HG03064 (cell line): Measurements from ENCODE around the gene ECE2.

Experiments
- ATAC-seq: cut with Tn5 transposase; IDR thresholded peaks from one replicate; pipeline ENCODE4 v1.9.1; 2021; ENCODE audit warnings: low read depth; ENCODE audit not compliant: unreplicated experiment

ECE2 gene

DNA sequence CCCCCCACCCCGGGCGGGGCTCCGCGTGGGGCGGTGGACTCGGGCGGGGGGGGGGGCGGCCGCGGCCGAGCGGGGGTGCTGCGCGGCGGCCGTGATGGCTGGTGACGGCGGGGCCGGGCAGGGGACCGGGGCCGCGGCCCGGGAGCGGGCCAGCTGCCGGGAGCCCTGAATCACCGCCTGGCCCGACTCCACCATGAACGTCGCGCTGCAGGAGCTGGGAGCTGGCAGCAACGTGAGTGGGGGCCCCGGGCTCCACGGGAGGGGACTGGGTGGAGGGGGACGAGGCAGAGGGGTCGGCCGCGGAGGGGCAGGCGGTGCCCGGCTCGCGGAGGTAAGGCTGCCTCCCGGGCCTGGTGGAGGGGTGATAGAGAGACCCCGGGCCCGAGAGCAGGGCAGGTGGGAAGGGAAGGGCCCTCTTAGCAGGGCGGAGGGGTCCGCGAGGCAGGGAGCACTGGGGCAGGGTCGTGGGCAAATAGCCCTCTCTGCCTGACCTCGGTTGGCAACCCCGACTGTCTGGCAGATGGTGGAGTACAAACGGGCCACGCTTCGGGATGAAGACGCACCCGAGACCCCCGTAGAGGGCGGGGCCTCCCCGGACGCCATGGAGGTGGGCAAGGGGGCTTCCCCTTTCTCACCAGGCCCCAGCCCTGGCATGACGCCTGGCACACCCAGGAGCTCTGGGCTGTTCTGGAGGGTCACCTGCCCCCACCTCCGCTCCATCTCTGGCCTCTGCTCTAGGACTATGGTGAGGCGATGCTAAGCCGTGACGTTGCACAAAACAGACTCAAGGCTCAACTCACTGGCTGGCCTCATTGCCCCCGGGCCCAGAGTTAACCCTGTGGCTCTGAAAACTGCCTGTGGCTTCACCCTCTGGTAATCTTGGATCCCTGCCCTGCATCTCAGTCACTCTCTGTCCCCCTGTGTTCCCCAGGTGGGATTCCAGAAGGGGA lies at the start of gene ECE2:
Gene ECE2 (plus strand): TSS at position 62 of the 950 bp plus-strand sequence. CDS start 132 bp downstream, at position 194.
- no peak for ATAC-seq

GRCh38 chr3:184227481-184227935 lies 48.3 kb upstream of the ECE2 start:
- no peak for ATAC-seq

DNA sequence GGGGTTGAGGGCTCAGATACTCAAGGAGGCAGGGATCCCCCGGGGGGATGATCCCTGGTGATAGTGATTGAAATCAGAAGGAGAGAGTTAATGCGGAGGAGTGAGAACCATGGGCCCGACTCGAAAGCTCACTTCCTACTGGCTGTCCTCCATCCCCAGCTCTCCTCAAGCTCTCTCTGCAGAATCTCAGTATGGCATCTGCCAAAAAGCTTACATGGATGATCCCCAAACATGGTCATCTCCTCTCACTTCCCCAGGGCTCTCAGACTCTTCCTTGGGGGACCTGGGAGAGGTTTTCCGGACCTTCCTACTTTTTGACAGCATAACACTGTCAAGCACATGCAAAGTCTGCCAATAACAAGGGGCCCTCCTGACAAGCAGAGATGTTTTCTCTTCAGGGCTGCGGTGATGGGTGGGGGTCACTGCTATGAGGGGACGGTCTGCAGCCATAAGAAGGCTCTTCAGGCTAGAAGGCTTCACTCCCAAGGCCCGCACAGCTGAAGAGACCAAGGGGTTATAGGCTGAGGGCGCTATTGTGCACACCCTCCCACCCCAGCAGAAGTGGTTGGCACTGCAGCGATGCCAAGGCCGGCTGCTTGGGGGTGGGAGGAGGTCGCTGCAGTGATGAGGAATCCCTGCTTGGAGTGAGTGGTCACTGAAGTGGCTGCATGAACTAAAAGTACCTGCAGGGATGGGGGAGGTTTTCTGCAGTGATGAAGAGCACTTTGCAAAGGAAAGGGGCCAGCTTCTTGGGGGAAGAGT lies 47.3 kb upstream of the ECE2 start:
- no peak for ATAC-seq

- peak; percentile 57 for ATAC-seq
Measured at GRCh38 chr3:184229394-184230080, 46.3 kb upstream of the ECE2 start, which contains the start of gene VWA5B2. Gene VWA5B2, plus strand, starts transcription at chr3:184229585. Its CDS starts 944 bp downstream, at chr3:184230529.

DNA sequence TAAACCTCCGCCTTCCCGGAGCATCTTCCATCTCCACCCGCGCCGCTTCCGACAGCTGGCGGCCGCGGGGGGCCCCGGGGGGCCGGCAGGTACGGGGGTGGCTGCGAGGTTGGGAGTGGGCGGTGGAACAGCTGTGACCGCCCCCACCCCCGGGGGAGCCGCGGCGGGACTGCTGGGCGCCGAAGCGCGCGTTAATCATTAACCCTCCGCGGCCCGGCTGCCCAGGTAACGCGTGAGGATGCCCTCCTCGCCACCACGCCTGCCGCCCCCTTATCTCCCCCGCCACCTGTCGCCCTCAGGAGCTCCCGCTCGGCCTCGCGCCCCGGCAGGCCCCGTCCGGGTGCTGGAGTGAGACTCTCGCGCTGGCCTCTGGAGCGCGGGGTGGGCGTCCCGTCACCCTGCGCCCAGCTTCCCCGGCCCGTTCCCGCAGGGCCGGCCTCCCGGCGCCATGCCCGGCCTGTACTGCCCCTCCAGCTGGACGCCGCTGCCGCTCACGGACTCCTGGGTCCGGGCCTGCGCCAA lies 45.7 kb upstream of the ECE2 start:
- ATAC-seq: no peak

- ATAC-seq: no peak
Measured at GRCh38 chr3:184230603-184231528, 45.0 kb upstream of the ECE2 start.

DNA sequence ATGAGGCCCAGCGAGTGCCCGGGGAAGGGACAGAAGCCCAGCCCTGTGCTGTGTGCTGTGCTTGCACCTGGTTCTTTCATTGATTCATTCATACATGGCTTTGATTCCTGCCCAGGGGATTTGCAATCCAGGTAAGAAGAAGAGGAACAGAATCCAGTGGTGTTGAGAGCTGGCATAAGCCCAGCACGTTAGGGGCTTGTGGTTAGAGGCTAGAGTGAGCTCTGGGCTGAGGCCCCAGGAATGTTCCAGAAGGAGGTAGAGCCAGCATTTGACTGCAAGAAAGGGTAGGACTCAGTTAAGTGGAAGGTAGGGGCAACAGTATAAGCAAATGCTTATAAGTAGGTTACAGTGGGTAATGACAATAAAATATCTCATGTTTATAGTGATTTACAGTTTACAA lies 44.2 kb upstream of the ECE2 start:
- ATAC-seq: no peak

- no peak for ATAC-seq
Measured at GRCh38 chr3:184233127-184233843, 42.5 kb upstream of the ECE2 start.

DNA sequence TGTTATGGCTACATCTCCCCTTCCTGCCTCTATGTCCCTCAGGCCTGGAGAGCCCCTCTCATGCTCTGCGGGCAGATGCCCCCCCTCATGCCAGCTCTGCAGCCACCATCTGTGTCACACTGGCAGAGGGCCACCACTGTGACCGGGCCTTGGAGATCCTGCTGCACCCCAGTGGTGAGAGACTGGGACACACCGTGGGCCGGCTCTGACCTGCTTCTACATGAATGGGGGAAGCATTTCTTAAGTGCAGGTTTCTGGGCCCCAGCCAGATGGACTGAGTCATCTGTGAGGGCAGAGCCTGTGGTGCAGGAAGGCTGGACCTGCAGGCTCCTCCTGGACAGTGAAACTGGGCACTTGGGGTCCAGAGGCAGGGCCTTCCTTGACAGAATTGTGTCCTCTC lies 41.6 kb upstream of the ECE2 start:
- ATAC-seq: no peak

GRCh38 chr3:184234671-184235380 lies 41.0 kb upstream of the ECE2 start:
- no peak for ATAC-seq

DNA sequence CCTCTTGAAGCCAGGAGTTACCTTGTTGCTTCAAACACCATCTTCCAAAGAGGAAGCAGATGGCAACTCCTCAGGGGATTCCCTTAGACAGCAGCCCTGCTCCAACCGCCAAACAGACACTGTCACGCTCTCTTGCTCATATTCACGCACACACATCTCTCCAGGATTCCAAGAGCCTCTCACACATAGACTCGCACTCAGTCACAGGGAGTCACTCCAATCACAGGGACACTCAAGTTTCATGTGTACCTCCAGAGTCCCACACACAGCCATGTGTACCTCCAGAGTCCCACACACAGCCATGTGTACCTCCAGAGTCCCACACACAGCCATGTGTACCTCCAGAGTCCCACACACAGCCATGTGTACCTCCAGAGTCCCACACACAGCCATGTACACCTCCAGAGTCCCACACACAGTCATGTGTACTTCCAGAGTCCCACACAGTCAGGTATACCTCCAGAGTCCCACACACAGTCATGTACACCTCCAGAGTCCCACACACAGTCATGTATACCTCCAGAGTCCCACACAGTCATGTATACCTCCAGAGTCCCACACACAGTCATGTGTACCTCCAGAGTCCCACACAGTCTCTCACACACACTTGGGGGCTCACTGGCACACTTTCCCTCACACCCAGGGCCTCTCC lies 40.3 kb upstream of the ECE2 start:
- ATAC-seq: no peak

- ATAC-seq: no peak
Measured at GRCh38 chr3:184236033-184236410, 39.8 kb upstream of the ECE2 start.

DNA sequence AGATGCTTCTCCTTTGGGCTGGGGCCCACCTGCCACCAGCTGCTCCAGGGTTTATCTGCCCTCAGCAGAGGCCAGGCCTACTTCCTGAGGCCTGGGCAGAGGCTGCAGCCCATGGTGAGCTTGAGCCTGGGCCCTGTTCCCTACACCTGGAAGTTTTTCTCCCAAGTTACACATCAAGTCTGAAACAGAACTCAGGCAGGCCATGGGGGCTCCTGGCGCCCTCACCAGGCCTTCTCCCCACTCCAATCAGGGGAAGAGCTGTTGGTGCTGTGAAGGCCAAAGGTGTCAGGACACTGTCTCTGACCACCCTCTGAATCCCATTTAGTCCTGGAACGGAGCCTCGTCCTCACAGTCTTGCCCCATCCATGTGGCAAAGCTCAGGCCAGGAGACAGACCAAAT lies 39.2 kb upstream of the ECE2 start:
- no peak for ATAC-seq

DNA sequence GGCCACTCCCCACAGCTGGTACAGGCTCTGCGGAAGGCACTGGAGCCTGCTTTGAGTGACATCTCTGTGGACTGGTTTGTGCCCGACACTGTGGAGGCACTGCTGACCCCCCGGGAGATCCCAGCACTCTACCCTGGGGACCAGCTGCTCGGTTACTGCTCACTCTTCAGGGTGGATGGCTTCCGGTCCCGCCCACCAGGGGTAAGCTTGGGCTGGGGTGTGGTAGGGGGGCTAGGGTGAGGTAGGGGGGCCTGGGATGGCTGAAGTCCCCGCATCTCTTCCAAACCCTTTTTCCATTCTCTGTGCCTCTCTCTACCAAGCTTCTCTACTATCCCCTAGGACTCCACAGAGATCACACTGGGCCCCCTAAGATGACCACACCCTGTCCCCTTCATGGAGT lies 38.6 kb upstream of the ECE2 start:
- ATAC-seq: no peak

DNA sequence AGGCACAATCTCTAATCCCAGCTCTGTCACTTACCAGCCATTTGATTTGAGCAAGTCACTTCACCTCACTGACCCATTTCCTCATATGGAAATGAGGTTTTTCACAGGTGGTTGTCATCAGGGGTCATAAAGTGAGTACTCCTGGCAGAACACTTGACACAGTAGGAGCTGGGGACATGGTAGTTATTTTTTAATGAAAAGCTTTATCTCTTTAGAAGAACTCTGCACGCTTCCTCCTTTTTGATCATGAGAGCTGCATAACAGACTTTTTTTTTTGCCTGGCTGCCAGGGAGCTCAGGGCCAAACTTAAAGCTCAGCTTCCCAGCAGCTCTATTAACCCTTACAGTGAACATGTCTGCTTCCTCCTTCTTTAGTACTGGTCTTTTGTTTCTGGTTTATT lies 38.0 kb upstream of the ECE2 start:
- ATAC-seq: no peak

DNA sequence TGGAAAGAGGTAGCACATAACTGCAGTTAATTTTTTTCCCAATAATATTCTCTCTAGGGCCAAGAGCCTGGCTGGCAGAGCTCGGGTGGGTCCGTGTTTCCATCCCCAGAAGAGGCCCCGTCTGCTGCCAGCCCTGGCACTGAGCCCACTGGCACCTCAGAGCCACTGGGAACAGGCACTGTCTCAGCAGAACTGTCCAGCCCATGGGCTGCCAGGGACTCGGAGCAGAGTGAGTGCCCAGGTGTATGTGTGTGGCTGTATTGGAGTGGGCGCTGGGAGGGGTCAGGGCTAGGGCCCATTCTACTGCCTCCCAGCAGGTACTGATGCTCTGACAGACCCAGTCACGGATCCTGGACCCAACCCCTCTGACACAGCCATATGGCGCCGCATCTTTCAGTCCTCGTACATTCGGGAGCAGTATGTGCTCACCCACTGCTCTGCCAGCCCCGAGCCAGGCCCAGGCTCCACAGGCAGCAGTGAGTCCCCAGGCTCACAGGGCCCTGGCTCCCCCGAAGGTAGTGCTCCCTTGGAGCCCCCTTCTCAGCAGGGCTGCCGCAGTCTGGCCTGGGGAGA lies 37.5 kb upstream of the ECE2 start:
- ATAC-seq: no peak

- ATAC-seq: no peak
Measured at GRCh38 chr3:184239221-184239620, 36.6 kb upstream of the ECE2 start.
